Amniotic epithelial cell (primary cell): ENCODE measurements around the gene OSBPL8.
"Not testable (repeated sequence)": the region's sequence is repeated elsewhere in the genome, so short reads cannot be mapped to it uniquely, and the experiment has no call there.

Experiments
- DNase-seq: peaks from one replicate; pipeline ENCODE4 v3.0.0-alpha.2; 2010; ENCODE audit warnings: low read depth

The OSBPL8 gene

DNA sequence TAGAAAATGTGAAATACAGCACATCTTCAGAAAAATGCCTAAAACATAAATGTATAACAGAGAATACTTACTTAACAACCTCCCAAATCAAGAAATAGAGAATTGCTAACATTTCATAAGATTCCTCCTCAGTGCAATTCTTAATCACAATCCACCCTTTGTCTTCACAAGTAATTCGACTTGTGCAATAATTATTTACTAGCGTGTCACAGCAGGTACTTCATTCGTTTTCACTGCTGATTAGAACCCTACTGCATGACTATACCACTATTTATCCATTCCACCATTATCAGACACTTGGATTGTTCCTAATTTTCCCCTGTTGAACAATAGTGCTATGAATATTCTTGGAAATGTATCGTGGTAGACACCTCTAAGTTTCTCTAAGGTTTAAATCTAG, 146.4 kb downstream of the OSBPL8 start:
- DNase-seq: no peak

DNA sequence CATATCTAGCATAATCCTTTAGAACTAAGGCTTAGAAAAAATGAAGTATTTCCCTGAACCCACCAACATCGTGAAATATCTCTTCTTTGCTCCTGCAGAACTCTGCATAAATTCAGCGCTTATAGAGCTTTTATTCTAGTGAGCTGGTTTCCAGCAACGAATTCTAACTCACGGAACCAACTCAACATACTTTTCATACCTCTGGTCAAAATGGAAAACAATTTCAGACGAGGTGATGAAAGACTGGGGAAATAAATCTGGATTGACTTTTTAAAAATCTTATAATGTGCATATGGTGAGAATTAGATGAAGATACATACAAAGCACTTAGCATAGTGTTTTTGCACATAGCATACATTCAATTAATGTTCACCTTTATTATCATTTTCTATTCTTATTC, 148.8 kb downstream of the OSBPL8 start:
- DNase-seq: no peak

DNA sequence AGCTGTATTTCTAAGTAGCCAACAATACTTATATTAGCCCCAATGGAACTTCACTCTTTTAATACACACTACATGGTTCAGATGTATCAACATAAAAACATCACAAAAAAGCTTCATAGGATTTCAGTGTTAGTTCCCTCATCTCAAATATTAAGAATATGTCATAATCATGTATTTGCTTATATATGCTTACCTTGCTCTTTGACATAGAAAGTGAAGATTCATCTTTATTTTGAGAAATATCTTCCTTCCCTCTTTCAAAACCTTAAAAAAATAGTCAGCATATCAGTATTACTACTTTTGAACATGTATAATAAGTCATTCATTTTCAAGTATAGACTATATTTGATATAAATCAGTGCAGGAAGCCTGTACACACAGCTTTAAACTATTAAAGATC, 149.2 kb downstream of the OSBPL8 start:
- DNase-seq: no peak

DNA sequence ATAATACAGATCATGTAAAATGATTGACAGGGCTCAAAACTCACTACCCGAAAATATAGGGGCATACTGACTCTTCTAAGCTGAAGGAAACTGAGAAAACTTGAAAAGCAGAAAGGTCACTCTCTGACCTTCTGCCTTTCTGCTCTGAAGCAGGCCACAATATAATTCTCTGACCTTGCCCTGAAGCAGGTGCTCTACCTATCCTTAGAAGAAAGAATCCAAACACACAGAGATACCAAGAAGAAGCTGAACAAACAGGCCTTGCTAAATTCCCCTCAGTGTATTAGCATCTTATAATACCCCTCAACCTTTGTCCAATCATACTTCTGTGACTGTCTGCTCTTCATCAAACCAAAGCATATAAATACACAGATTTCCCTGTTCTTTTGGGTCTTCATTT, 150.5 kb downstream of the OSBPL8 start:
- no peak for DNase-seq

DNA sequence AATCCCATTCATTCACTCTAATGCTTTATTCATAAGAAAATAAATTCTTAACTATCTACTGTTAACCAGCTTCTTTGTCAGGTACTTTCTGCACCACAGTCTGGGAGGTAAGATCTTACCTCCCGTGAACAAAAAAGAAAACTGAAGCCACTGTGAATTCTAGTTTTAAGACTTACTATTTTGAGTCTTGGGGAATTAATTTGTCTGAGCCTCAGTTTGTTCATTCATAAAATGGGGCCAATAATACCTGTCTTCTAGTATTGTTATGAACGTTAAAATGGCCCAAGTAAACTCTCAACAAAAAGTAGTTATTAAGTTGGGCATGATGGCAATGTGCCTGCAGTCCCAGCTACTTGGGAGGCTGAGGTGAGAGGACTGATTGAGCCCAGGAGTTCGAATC, 151.9 kb downstream of the OSBPL8 start:
- no peak for DNase-seq

DNA sequence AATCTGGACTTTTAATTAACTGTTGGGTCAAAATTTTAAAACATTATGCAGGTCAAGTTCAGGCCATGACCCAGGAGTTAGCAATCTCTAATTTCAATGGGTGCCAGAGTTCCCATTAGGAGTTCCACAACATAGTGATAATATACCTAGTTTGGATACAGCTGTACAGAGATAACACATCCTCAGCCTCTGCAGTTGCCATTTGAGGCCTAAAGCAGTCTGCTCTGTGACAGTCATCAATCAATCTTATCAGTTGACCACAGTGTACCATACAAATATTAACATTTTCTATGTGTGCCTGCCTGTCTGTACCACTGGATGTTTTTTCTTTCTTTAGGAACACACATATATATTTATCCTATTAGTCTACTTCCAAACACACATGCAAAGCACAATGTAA, 157.3 kb downstream of the OSBPL8 start:
- peak; percentile 40 for DNase-seq

DNA sequence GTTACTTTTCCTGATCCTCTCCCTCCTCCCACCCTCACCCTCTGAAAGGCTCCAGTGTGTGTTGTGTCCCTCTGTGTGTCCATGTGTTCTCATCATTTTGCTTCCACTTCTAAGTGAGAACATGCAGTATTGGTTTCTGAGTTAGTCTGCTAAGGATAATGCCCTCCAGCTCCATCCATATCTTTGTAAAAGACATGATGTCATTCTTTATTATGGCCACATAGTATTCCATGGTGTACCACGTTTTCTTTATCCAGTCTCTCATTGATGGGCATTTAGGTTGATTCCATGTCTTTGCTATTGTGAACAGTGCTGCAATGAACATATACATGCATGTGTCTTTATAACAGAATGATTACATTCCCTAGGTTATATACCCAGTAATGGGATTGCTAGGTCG, 159.4 kb downstream of the OSBPL8 start:
- no peak for DNase-seq

DNA sequence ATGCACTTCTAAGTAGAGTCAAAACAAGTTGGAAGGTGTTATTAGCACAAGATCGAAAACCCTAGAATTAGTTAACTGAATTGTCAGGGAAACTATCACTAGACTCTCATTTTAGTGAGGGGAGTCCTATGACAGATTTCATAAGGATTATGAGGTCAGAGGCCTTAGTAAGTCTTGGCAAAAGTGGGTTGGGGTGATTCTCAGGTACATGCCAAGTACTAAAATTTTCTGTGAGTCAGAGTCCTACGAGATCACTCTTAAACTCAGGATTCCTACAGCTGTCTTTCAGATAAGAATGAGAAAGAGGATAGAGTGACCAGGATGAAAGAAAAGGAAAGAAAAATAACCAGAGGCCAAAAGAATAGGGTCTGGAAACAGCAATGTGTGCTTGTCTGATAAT, 160.5 kb downstream of the OSBPL8 start:
- DNase-seq: no peak

DNA sequence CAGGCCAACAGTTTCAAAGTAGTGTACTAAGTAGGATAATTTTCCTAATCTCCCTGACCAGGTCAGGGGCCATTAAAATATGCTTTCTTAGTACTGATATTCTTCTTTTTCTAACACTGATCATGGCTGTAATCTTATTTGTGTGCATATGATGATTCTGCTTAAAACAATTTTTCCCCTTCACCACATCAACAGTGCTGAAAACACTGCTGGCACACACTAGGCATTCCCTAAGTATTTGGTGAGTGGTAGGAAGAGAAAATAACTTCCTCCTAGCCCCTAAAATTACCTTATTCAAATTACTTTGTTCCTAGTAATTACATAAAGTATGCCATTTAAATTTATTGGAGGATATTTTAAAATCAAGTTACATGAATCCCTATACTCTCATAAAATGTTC, 161.5 kb downstream of the OSBPL8 start:
- no peak for DNase-seq

DNA sequence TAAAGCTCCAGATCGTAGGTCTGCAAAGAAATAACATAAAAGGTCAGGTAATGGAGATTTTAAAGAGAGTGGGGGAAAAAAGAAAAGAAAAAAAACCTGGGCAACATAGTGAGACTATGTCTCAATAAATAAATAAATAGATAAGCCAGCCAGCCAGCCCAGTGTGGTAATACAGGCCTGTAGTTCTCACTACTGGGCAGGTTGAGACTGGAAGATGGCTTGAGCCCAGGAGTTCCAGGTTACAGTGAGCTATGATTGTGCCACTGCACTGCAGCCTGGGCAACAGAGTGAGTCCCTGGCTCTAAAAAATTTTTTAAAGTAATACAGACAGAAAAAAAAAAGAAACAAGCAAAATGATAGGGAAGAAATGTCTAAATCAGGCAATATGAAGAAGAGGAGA, 168.1 kb downstream of the OSBPL8 start:
- no peak for DNase-seq

DNA sequence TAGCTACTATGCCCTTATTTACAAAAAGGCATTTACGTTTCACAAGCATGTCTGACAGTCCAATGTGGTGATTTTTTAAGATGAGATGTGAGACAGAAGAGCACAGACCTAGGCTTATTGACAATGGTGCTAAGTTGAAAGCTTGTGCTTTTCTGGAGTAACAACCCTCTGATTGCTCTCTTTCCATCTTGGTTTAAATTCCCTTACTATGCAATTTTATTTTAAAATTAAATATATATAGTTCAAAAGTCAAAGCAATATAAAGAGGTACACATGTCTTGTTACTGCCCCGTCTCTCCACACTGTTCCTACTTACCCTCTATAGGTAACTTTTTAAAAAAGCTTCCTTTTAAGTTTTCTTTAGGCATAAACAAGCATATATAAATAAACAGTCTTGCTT, 172.0 kb downstream of the OSBPL8 start:
- DNase-seq: no peak

DNA sequence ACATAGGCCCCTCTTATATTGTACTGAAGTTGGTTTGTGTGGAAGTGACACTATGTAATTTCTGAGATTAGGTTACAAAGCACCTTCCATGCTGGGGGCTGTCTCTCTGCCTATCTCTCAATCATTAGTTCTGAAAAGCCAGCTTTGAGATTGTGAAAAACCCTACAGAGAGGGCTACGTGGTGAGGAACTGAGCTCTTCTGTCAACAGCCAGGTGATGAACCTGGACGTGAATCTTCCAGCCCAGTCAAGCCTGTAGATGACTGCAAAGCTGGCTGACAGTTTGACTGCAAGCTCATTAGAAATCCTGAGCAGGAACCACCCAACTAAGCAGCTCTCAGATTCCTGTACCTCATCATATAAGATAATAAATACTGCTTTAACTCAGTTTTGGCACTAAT, 175.0 kb downstream of the OSBPL8 start:
- DNase-seq: no peak

DNA sequence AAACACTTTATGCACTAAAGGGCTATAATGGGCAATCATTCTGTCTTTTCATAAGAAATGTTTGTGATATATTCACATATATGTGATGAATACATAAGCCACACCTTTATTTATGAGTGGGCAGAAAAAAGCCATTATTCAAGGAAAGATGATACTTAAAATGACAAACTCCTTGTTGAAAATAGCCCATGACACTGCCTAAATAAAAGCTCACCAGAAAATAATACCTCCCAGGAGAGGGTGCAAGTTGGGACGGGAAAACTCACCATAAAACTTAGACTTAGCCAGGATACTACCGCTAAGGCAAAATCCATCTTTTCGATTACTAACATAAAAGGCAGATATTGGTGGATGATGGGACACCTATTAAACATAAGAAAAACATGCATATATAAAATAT, 175.6 kb downstream of the OSBPL8 start:
- no peak for DNase-seq

DNA sequence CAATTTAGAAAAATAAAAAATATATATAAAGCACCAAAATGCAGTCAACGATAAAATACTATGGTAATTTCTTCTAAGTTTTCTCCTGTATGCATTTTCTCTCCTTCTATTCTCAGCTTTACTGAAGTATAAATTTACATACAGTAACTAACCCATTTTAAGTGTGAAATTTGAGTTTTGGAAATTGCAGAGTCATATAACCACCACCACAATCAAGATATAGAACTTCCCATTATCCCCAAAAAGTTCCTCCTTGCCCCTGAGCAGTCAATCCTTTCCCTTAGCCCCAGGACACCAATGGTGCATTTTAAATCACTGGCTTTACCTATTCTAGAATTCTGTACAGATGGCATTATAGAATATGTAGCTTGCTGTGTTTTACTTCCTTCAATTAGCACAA, 180.3 kb downstream of the OSBPL8 start:
- no peak for DNase-seq

DNA sequence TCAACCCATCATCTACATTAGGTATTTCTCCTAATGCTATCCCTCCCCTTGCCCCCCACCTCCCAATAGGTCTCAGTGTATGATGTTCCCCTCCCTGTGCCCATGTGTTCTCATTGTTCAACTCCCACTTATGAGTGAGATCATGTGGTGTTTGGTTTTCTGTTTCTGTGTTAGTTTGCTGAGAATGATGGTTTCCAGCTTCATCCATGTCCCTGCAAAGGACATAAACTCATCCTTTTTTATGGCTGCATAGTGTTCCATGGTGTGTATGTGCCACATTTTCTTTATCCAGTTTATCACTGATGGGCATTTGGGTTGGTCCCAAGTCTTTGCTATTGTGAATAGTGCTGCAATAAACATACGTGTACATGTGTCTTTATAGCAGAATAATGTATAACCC, 182.7 kb downstream of the OSBPL8 start:
- DNase-seq: not testable (repeated sequence)

DNA sequence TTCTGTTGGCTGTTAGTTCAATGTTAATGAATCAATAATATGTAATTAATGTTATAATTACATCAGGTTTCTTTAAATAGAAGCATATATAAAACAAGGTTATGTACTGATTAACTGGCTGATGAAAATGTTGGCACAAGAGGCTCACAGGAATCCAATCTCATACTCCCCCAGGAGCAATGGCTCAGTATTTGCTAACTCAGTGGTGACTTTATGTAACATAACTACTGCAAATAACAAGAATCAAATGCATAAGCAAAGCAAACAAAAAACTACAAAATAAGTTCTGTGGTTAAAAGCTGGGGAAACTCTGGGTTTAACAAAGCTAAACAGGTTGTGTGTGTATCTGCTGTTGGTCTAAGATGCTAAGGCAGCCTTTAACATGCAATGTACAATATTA, 183.6 kb downstream of the OSBPL8 start:
- DNase-seq: no peak

DNA sequence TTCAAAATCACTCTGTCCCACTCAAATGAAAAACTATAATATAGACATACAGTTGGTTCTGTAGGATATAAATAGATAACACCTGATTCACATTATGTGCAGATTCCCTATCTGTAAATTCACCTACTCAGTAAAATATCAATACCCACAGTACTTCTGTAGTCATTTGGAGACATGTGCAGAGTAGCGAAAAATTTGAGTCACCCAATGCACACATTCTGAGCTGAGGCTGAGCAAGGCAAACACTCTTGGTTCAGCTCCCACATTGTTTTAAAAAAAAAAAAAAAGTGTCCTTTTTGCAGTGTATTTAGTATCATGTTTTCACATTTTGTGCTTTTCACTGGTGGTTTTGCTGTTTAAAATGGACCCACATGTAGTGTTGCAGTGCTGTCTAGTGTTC, 184.1 kb downstream of the OSBPL8 start:
- no peak for DNase-seq

DNA sequence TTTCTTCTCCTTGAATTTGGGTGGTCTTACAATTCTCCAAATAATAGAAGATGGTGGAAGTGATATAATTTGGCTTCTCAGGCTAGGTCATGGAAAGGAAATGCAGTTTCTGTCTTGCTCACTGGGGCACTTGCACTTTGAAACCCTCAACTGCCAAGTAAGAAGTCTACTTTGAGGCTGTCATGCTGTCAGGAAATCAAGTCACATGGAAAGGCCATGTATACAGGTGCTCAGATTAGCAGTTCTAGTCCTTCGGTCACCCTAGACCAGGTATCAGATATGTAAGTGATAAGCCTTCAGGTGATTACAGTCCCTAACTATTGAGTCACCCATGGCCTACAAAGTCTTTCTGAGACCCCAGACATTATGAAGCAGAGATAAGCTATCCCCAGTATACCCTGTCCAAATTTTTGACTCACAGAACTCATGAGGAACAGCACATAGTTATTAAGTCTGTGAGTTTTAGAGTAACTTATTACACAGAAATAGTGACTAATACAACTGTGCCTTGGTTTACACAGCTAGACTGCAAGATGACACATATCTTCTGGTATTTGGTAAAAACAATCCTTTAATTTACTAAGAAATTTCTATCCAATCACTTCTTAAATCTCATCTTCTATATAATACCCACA, 185.1 kb downstream of the OSBPL8 start:
- DNase-seq: peak; percentile 29

DNA sequence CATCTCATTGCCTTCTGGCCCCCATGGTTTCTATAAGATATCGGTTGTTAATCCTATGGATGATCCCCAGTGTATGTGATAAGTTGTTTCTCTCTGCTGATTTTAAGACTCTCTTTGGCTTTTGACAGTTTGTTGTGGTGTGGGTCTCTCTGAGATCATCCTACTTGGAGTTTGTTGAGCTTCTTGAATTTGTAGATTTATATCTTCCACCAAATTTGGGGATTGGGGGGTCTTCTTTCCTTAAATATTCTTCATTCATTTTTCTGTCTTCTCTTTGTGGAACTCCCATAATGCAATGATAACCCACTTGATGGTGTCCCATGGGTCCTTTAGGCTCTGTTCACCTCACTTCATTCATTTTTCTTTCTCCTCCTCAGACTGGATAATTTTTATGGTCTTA, 191.3 kb downstream of the OSBPL8 start:
- DNase-seq: no peak

DNA sequence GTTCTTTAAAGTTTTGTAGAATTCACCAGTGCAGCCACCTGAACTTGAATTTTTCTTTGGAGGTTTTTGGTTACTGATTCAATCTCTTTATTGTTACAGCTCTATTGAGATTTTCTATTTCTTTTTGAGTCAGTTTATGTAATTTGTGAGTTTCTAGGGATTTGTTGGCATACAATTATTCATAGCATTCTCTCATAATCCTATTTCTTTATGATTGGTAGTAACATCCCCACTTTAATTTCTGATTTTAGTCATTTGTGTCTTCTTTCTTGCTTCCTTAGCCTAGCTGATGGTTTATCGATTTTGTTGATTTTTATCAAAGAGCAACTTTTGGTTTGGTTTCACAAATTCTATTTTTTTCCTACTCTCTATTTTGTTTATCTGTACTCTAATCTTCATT, 193.4 kb downstream of the OSBPL8 start:
- DNase-seq: no peak

DNA sequence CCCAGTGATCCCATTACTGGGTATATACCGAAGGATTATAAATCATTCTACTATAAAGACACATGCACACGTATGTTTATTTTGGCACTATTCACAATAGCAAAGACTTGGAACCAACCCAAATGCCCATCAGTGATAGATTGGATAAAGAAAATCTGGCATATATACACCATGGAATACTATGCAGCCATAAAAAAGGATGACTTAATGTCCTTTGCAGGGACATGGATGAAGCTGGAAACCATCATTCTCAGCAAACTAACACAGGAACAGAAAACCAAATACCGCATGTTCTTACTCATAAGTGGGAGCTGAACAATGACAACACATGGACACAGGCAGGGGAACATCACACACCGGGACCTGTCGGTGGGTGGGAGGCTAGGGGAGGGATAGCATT, 195.4 kb downstream of the OSBPL8 start:
- not testable (repeated sequence) for DNase-seq

DNA sequence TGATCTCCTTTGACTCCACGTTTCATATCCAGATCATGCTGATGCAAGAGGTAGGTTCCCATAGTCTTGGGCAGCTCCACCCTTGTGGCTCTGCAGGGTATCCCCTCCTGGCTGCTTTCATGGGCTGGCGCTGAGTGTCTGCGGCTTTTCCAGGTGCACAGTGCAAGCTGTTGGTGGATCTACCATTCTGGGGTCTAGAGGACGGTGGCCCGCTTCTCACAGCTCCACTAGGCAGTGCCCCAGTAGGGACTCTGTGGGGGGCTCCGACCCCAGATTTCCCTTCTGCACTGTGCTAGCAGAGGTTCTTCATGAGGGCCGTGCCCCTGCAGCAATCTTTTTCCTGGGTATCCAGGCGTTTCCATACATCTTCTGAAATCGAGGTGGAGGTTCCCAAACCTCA, 199.3 kb downstream of the OSBPL8 start:
- DNase-seq: no peak

DNA sequence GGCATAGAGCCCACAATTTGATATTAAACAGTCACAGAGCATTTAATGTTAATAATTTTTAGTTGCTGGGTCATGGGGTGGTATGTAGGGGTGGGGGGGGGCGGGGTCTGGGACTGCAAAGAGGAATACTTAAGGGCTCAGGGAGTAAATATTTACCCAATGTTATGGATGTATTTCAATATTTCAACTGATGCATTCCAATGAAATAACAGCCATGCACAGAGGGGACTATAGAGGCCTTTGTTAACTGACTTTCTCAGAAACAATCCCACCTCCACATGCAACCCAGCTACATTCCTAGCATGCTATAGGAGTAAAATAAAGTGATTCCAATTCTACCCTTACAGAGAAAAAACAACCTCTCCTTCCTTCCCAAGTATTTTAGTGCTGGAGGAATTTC, 203.5 kb downstream of the OSBPL8 start:
- no peak for DNase-seq

DNA sequence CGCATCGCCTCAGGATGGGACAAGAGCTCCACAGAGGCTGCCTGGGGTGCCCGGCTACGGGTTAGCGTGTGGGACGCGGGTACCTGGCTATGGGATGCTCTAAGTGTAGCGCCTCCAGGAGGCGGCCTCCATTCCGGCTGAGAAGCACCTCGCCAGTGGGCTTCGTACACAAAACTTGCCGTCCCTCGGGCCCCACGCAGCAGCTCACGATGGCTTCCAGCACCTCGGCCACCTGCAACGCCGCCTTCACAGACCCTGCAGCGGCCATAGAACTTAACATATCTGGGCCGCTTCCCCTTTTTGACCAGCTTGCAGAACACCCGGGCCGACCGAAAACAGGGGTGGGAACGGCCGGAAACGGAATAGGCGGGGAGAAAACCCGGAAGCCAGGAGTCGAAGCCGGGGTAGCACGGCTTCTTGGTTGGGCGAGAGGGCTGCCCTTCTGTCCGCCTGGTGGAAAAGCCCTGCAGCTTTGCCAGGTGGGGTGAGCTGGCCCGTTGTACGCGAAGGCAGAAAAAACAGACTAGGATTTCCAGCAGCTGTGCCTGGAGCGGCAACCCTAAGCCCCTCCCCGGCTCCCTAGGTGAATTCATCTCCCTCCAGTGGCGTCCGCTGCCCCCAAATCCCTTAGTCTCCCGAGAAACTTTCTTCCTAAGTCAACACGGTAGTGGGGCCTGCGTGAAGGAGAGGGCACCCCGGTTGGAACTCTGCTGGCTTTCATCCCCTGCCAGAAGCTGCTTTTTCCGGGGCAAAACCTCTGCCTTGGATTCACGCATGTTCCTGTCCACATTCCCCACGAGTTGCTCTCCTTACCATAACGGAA, 211.3 kb downstream of the OSBPL8 start, which contains the start of gene BBS10:
Gene BBS10 (minus strand): TSS at position 337 of the 823 bp plus-strand sequence. CDS start 57 bp downstream, at position 280.
- peak; percentile 91 for DNase-seq
